ENCODE measurements around the gene WDR64. TPM values are rescaled to one million over a fixed set of nuclear protein-coding genes. Genes with fewer than 3 reads are reported as not detected.

The WDR64 gene
- polyA plus RNA-seq, 1 donor from 2014 or later, result 0.21 TPM

GRCh38 chr1:241771117-241771516, 119.0 kb downstream of the WDR64 start:
- no peaks in the 10 kb centered on the region for H3K27me3 ChIP-seq (ENCODE audit: insufficient read depth, low read depth, low read length)
- no peak overlapping the region for H3K4me2 ChIP-seq (ENCODE audit: low read length)
- H3K36me3 ChIP-seq (ENCODE audit: insufficient read depth, low read length), result no peaks in the 10 kb centered on the region
- H3K27ac ChIP-seq (ENCODE audit: low read length), result no peak overlapping the region
- H3K9ac ChIP-seq (ENCODE audit: low read length), result no peak overlapping the region
- no peaks in the 10 kb centered on the region for H3K9me3 ChIP-seq (ENCODE audit: low read length)
- H3F3A ChIP-seq (ENCODE audit: insufficient read depth, low read length, poor library complexity, severe bottlenecking), result no peaks in the 10 kb centered on the region
- H3K79me2 ChIP-seq (replicated peaks; ENCODE audit: insufficient read depth, low read length), result no peaks in the 10 kb centered on the region
- no peak overlapping the region for H2AFZ ChIP-seq (ENCODE audit: low read depth, low read length)
- H3K9me2 ChIP-seq (ENCODE audit: insufficient read depth, low read length), result no peaks in the 10 kb centered on the region
- TF ChIP-seq SMC3 (conservative IDR thresholded peaks at IDR 0.05; ENCODE audit: poor library complexity), result no peak
- TF ChIP-seq EZH2 (IDR thresholded peaks at IDR 0.05; ENCODE audit: borderline replicate concordance, insufficient read depth, low read length, poor library complexity, severe bottlenecking), result no peak
- TF ChIP-seq CTCF (IDR thresholded peaks at IDR 0.05; ENCODE audit: poor library complexity, severe bottlenecking), result no peak
- no peak for TF ChIP-seq TAF1 (IDR thresholded peaks at IDR 0.05; ENCODE audit: low read depth)
- TF ChIP-seq REST (IDR thresholded peaks at IDR 0.05; ENCODE audit: borderline replicate concordance), result no peak
- no peak for TF ChIP-seq RAD21 (conservative IDR thresholded peaks at IDR 0.05)
- no peak for TF ChIP-seq EP300 (conservative IDR thresholded peaks at IDR 0.05; ENCODE audit: poor library complexity, severe bottlenecking)
- no peak for TF ChIP-seq MXI1 (conservative IDR thresholded peaks at IDR 0.05; ENCODE audit: poor library complexity, severe bottlenecking)
- no peak for TF ChIP-seq POLR2AphosphoS5 (IDR thresholded peaks at IDR 0.05)
- no peaks in the 10 kb centered on the region for H4K20me1 ChIP-seq (ENCODE audit: insufficient read depth)
- H3K4me3 ChIP-seq (ENCODE audit: low read length), result no peak overlapping the region

- H3K27me3 ChIP-seq (ENCODE audit: insufficient read depth, low read depth, low read length), result no peaks in the 10 kb centered on the region
- H3K4me3 ChIP-seq (ENCODE audit: low read length), result no peak overlapping the region
- H3K36me3 ChIP-seq (ENCODE audit: insufficient read depth, low read length), result no peaks in the 10 kb centered on the region
- H3K9ac ChIP-seq (ENCODE audit: low read length), result no peak overlapping the region
- no peak overlapping the region for H2AFZ ChIP-seq (ENCODE audit: low read depth, low read length)
- H3K79me2 ChIP-seq (replicated peaks; ENCODE audit: insufficient read depth, low read length), result no peaks in the 10 kb centered on the region
- no peaks in the 10 kb centered on the region for H4K20me1 ChIP-seq (ENCODE audit: insufficient read depth)
- no peaks in the 10 kb centered on the region for H3K9me3 ChIP-seq (ENCODE audit: low read length)
- TF ChIP-seq MXI1 (conservative IDR thresholded peaks at IDR 0.05; ENCODE audit: poor library complexity, severe bottlenecking), result no peak
- TF ChIP-seq RAD21 (conservative IDR thresholded peaks at IDR 0.05), result no peak
- no peak for TF ChIP-seq TAF1 (IDR thresholded peaks at IDR 0.05; ENCODE audit: low read depth)
- no peak for TF ChIP-seq EZH2 (IDR thresholded peaks at IDR 0.05; ENCODE audit: borderline replicate concordance, insufficient read depth, low read length, poor library complexity, severe bottlenecking)
- TF ChIP-seq POLR2AphosphoS5 (IDR thresholded peaks at IDR 0.05), result no peak
- TF ChIP-seq REST (IDR thresholded peaks at IDR 0.05; ENCODE audit: borderline replicate concordance), result no peak
- TF ChIP-seq EP300 (conservative IDR thresholded peaks at IDR 0.05; ENCODE audit: poor library complexity, severe bottlenecking), result no peak
- H3K27ac ChIP-seq (ENCODE audit: low read length), result no peak overlapping the region
- H3F3A ChIP-seq (ENCODE audit: insufficient read depth, low read length, poor library complexity, severe bottlenecking), result no peaks in the 10 kb centered on the region
- no peak overlapping the region for H3K4me2 ChIP-seq (ENCODE audit: low read length)
- no peaks in the 10 kb centered on the region for H3K9me2 ChIP-seq (ENCODE audit: insufficient read depth, low read length)
Observed at GRCh38 chr1:241772932-241773500, 120.9 kb downstream of the WDR64 start.

All from neural cell (in vitro differentiated cells).